SU-DHL-6 (cell line): ENCODE measurements around the gene RASSF10.

ENCODE experiments used
- H2AFZ ChIP-seq: fragments of 200-600 bp; sonication (generic); 2 replicates; pipeline ENCODE4 v1.6.1; 2014; ENCODE audit warnings: low read depth, mild to moderate bottlenecking, moderate library complexity, mixed read lengths, antibody characterized with exemption, low read length; ENCODE audit not compliant: severe bottlenecking
- H3F3A ChIP-seq: fragments of 200-600 bp; shearing (Covaris generic); 2 replicates; pipeline ENCODE4 v1.6.0; 2016; ENCODE audit warnings: antibody characterized with exemption, mild to moderate bottlenecking; ENCODE audit not compliant: insufficient read depth
- H3K27ac ChIP-seq: fragments of 200-600 bp; sonication (generic); 2 replicates; pipeline ENCODE4 v1.5.1; 2016; ENCODE audit warnings: low read depth, mild to moderate bottlenecking, low read length, moderate library complexity, mixed read lengths
- H3K27me3 ChIP-seq: fragments of 200-600 bp; sonication (generic), shearing (Covaris generic); 2 replicates; pipeline ENCODE4 v1.6.0; 2014; ENCODE audit warnings: mild to moderate bottlenecking, low read length
- H3K36me3 ChIP-seq: fragments of 200-600 bp; sonication (generic); 2 replicates; pipeline ENCODE4 v1.6.1; 2014; ENCODE audit warnings: mild to moderate bottlenecking, low read length, mixed read lengths
- H3K4me2 ChIP-seq: fragments of 300-600, 200-600 bp; shearing (Covaris generic), sonication (generic); 2 replicates; pipeline ENCODE4 v1.6.0; 2014; ENCODE audit warnings: low read length, low read depth, mild to moderate bottlenecking; ENCODE audit not compliant: poor library complexity, severe bottlenecking
- H3K4me3 ChIP-seq: fragments of 200-600 bp; sonication (generic); 2 replicates; pipeline ENCODE4 v1.5.1; 2014; ENCODE audit warnings: antibody characterized with exemption, low read length, mild to moderate bottlenecking, mixed read lengths; ENCODE audit not compliant: insufficient read depth, poor library complexity, severe bottlenecking
- H3K79me2 ChIP-seq: fragments of 200-600 bp; sonication (generic); 2 replicates; pipeline ENCODE4 v1.6.1; 2014; ENCODE audit warnings: mild to moderate bottlenecking, low read length, moderate library complexity; ENCODE audit not compliant: insufficient read depth
- H3K9ac ChIP-seq: fragments of 200-600 bp; sonication (generic); 2 replicates; pipeline ENCODE4 v1.7.0; 2014; ENCODE audit warnings: mild to moderate bottlenecking, low read length
- H3K9me2 ChIP-seq: fragments of 200-600 bp; sonication (generic); replicated peaks from 2 replicates; pipeline ENCODE4 v1.6.1; 2014; ENCODE audit warnings: low read length; ENCODE audit not compliant: insufficient read depth
- H3K9me3 ChIP-seq: fragments of 200-600 bp; sonication (generic); 2 replicates; pipeline ENCODE4 v1.6.1; 2014; ENCODE audit warnings: low read length, mixed read lengths; ENCODE audit not compliant: insufficient read depth
- H4K20me1 ChIP-seq: fragments of 200-600 bp; sonication (generic); 2 replicates; pipeline ENCODE4 v1.6.1; 2014; ENCODE audit warnings: low read depth, mild to moderate bottlenecking, antibody characterized with exemption, low read length, moderate library complexity, mixed read lengths
- CTCF ChIP-seq: fragments of 200-600 bp; sonication (generic); IDR thresholded peaks from one replicate; pipeline ENCODE4 v1.5.1; 2017; ENCODE audit warnings: antibody characterized with exemption, mild to moderate bottlenecking, low read length, moderate library complexity; ENCODE audit not compliant: insufficient read depth, poor library complexity, severe bottlenecking
- EZH2phosphoT487 ChIP-seq: fragments of 200-600 bp; sonication (generic), shearing (Covaris generic); conservative IDR thresholded peaks from 2 replicates; pipeline ENCODE4 v1.6.1; 2018; ENCODE audit warnings: mild to moderate bottlenecking, antibody characterized with exemption, low read length, moderate library complexity, mixed read lengths

Gene RASSF10

GRCh38 chr11:12991426-12991825 lies 17.7 kb upstream of the RASSF10 start:
- Histone ChIP-seq H2AFZ (no peak overlapping the region), H3K9ac (no peak overlapping the region), H3K79me2 (no peaks in the 10 kb centered on the region), H3K4me2 (no peak overlapping the region), H3K36me3 (no peaks in the 10 kb centered on the region), H3K27ac (no peak overlapping the region), H3K9me3 (no peaks in the 10 kb centered on the region), H3K9me2 (no peaks in the 10 kb centered on the region), H4K20me1 (no peaks in the 10 kb centered on the region), H3F3A (no peaks in the 10 kb centered on the region), H3K27me3 (no peaks in the 10 kb centered on the region), H3K4me3 (no peak overlapping the region)
- no peak for TF ChIP-seq EZH2phosphoT487
- no peak for TF ChIP-seq CTCF

GRCh38 chr11:12993626-12994025 lies 15.5 kb upstream of the RASSF10 start:
- no peaks in the 10 kb centered on the region for H3K79me2 ChIP-seq
- TF ChIP-seq CTCF: no peak

DNA sequence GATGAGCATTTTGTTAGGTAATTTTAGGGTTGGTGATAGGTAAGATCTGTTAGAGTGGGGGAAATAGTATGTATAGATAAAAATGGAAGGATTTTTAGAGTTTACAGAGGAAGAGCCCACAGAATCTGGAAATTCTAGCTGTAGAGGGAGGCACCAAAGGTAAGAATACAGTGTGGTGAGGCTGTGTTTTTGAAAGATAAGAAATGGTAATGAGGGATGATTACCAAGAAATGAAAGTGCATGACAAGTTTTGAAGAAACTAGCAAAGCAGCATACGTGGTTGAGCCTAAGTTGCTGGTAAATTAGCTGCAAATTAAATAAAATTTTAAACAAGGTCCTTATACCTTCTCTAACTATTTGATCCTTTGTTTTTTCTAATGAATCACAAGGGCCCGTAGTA lies 14.6 kb upstream of the RASSF10 start:
- H3K79me2 ChIP-seq: no peaks in the 10 kb centered on the region
- H3K27ac ChIP-seq: no peak overlapping the region
- H3K36me3 ChIP-seq: no peaks in the 10 kb centered on the region
- no peaks in the 10 kb centered on the region for H4K20me1 ChIP-seq
- H3F3A ChIP-seq: no peaks in the 10 kb centered on the region
- no peaks in the 10 kb centered on the region for H3K27me3 ChIP-seq
- TF ChIP-seq CTCF (no peak), EZH2phosphoT487 (no peak)
- H3K9ac ChIP-seq: no peak overlapping the region
- no peak overlapping the region for H3K4me2 ChIP-seq
- H3K9me3 ChIP-seq: no peaks in the 10 kb centered on the region
- H3K4me3 ChIP-seq: no peak overlapping the region
- H3K9me2 ChIP-seq: no peaks in the 10 kb centered on the region
- H2AFZ ChIP-seq: no peak overlapping the region

More at GRCh38 chr11:12993626-12994025, 15.5 kb upstream of the RASSF10 start:
- H3K27me3 ChIP-seq: no peaks in the 10 kb centered on the region
- H3K9me3 ChIP-seq: no peaks in the 10 kb centered on the region
- no peaks in the 10 kb centered on the region for H3F3A ChIP-seq
- no peak overlapping the region for H3K9ac ChIP-seq
- no peak overlapping the region for H3K4me2 ChIP-seq
- no peak overlapping the region for H3K27ac ChIP-seq
- H4K20me1 ChIP-seq: no peaks in the 10 kb centered on the region
- H2AFZ ChIP-seq: no peak overlapping the region
- no peaks in the 10 kb centered on the region for H3K9me2 ChIP-seq
- no peaks in the 10 kb centered on the region for H3K36me3 ChIP-seq
- H3K4me3 ChIP-seq: no peak overlapping the region

GRCh38 chr11:12995188-12995587 lies 13.9 kb upstream of the RASSF10 start:
- Histone ChIP-seq H3K9me3 (no peaks in the 10 kb centered on the region), H3K4me3 (no peak overlapping the region), H3F3A (no peaks in the 10 kb centered on the region), H3K27me3 (no peaks in the 10 kb centered on the region), H3K27ac (no peak overlapping the region), H3K9ac (no peak overlapping the region), H3K4me2 (no peak overlapping the region), H4K20me1 (no peaks in the 10 kb centered on the region), H3K9me2 (no peaks in the 10 kb centered on the region), H3K36me3 (no peaks in the 10 kb centered on the region), H2AFZ (no peak overlapping the region), H3K79me2 (no peaks in the 10 kb centered on the region)
- no peak for TF ChIP-seq CTCF
- TF ChIP-seq EZH2phosphoT487: no peak
